Peyer's patch (tissue), 4 donors: ENCODE results near the gene OR13C4.

Experiments used
- CTCF ChIP-seq, 6 experiments: fragments of 450-650 bp in 4 of 6; fragments of 200-600 bp in 2 of 6; sonication (generic) in 1 of 6; IDR thresholded peaks; one replicate each; pipeline ENCODE4 v1.5.1; 2017 to 2019; ENCODE audit warnings: antibody characterized with exemption in 6 of 6, mild to moderate bottlenecking in 3 of 6, moderate library complexity in 1 of 6
- POLR2A ChIP-seq, 2 donors: fragments of 450-650 bp; IDR thresholded peaks; one replicate each; pipeline ENCODE4 v1.5.1; 2017; ENCODE audit warnings: antibody characterized with exemption in 2 of 2, mild to moderate bottlenecking in 2 of 2, moderate library complexity in 2 of 2

GRCh38 chr9:104575456-104575855 is 48.4 kb upstream of the OR13C4 start:
- TF ChIP-seq CTCF (IDR thresholded peaks at IDR 0.05): no peak
- no peak for TF ChIP-seq POLR2A (IDR thresholded peaks at IDR 0.05)
